TTC549 (cell line): Measurements from ENCODE around the gene GRIK4.
"Not testable (repeated sequence)": the region's sequence is repeated elsewhere in the genome, so short reads cannot be mapped to it uniquely, and the experiment has no call there.

Experiments
- FAIRE-seq: peaks from 2 replicates; lab custom pipeline; 2012; peaks lifted over from hg19 to GRCh38; lab: Jason Lieb, UNC

The GRIK4 gene

GRCh38 chr11:120784566-120785251 lies 273.2 kb downstream of the GRIK4 start:
- no peak for FAIRE-seq

- FAIRE-seq = no peak
Measured at GRCh38 chr11:120785576-120785975, 274.0 kb downstream of the GRIK4 start.

GRCh38 chr11:120786206-120786735 lies 274.7 kb downstream of the GRIK4 start:
- no peak for FAIRE-seq

- FAIRE-seq = not testable (repeated sequence)
Measured at GRCh38 chr11:120787224-120787623, 275.7 kb downstream of the GRIK4 start.

- no peak for FAIRE-seq
Measured at GRCh38 chr11:120789391-120789790, 277.8 kb downstream of the GRIK4 start.

DNA sequence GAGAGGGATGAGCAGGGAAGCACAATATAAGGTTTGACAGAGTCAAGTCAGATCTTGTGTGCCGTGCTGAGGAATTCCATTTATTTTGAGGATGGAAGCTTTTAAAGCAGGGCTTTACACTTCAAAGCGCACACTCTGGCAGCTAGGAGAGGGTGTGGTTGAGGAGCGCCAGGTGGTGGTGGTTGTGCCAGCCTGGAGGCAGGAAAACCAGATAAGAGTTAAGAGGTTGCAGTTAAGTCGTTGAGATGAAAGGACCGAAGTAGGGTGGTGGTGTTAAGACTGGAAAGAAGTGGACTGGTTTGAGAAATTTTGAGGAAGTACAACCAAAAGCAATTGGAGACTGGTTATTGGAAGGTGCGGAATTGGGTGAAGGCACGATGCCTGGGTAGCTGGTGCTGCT lies 280.8 kb downstream of the GRIK4 start:
- FAIRE-seq = no peak

DNA sequence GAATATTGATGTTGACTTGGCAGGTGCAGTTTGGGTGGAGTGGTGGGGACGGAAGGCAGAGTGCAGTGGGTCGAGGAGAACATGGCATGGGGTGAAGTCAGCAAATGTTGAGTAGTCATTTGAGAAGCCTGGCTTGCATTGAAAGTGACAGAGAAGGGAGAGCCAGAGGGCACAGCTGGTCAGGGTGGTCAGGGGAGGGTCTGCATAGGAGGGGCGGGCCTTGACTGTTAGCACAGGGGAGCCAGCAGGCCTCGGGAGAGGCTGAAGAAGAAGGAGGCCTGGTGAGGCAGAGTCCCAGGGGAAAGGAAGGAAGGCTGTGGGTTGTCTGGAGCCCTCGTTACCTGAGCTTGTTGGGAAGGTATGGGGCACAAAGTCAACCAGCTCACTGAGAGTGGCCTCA lies 281.6 kb downstream of the GRIK4 start:
- FAIRE-seq = no peak

DNA sequence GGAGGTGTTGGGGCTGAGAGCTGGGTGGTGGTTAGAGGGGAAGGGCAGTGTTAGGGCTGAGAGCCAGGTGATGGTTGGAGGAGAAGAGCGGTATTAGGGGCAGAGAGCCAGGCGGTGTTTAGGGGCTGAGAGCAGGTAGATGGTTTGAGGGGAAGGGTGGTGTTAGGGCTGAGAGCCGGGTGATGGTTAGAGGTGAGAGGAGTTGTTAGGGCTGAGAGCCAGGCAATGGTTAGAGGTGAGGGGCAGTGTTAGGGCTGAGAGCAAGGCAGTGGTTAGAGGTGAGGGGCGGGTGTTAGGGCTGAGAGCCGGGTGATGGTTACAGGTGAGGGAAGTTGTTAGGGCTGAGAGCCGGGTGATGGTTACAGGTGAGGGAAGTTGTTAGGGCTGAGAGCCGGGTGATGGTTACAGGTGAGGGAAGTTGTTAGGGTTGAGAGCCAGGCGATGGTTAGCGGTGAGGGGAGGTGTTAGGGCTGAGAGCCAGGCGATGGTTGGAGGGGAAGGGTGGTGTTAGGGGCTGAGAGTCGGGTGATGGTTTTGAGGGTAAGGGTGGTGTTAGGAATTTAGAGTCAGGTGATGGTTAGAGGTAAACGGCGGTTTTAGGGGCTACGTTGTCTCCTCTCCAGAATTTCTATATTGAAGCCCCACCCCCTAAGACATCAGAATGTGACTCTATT lies 282.4 kb downstream of the GRIK4 start:
- FAIRE-seq = no peak

DNA sequence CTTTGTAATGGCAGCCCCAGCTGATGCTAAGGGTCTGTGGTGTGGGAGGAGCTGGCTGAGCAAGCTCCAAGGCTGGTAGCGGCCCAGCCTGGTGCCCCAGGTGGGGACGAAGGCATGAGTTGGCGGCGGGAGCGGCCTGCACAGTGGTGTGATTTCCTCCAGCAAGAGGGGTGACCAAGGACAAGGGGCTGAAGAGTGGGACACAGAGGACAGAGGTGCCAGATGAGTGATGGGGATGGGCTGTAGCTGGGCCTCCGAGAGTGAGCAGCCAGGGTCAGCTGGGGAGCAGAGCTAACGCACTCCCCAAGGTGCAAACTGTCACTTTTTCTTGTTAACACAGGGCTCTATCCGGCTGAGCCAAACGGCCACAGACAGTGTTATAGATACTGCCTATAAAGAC lies 283.2 kb downstream of the GRIK4 start:
- FAIRE-seq = no peak

DNA sequence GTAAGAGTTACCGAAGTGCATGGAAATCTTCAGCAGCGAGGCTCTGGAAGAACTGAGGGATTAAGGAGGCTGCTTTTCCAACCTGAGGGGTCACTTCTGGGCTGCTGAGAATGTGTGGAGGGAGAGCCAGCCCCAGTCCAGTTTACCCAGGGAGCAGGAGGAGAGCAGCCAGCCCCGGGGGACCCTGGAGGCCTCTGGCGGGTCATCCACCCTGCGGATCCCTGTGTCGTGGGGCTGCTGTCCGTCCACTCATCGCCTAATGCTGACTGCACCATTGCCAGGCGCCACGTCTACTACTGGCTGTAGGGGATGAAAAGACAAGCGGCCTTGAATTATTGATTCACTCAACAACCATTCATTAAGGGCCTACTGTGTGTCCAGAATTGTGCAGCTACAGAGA lies 283.6 kb downstream of the GRIK4 start:
- no peak for FAIRE-seq

- no peak for FAIRE-seq
Measured at GRCh38 chr11:120797143-120797542, 285.6 kb downstream of the GRIK4 start.

DNA sequence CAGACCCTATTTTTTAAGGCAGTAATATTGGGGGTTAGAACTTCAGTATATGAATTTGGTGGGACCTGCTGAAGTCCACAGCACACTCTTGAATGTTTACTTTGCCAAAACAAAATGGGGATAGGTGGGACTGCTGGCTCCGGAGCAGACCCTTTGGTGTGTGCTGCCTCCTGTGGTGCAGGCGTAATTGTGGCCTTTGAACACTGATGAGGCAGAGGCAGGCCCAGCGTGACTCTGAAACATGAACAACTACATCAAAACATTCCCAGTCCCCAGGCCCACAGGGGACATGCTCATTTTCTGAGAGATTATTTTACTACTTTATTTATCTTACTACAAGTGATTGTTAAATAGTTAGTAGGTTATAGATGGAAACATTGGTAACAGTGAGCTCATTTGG lies 287.3 kb downstream of the GRIK4 start:
- no peak for FAIRE-seq

DNA sequence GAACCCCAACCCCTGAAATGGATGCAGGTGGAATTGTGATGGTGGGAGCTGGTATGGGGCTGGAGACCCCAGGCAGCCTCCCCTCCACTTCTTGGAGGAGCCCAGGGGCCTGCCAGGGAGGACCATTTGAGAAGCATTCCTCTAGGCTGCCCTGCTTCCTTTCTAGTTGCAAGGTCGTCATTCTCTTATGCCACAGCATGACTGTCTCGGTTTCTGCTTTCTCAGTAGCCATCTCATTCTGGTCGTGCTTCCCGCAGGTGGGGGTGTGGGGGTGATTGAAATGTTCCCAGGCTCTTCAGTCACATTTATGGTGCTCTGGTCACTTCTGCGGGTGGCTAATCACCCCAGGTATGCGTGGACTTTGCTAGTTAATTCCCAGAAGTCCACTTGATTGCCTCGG lies 288.7 kb downstream of the GRIK4 start:
- FAIRE-seq = no peak

DNA sequence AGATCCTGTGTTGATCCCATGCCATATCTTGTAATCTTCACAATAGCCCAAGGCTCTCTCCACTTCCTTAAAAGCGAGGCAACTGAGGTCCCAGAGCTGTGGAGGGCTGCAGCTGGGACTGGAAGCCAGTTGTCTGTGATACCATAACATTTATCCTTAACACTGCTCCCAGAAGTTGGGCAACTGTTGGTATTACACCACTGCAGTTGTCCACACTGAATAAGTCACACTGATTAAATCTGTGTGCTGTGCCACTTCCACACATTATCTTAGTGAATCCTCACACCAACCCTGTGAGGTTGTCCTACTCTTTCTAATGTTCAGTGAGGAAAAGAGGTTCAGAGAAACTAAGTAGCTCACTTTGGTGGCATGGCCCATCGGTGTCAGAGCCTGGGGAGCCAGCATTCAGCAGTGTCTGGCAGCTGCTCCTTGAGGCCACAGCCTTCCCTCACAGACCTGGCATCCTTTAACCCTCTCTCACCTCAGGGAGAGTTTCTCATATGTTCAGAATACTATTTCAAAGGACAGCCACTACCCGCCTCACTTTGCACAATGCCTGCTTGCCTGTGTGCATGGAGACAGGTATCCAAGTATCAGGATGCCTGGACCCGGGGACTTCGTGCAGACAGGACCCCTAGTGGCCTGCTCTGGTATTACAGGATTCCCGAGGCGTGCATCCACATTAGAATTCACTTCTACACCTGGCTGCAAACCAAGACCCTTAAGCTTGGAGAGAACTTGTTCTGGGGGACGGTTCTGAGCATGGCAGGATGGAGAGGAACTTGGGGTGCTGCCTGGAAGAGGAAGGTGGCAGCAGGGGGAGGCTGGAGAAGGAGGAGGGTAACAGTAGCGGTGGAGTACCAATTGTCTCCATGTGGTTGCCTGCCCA lies 290.5 kb downstream of the GRIK4 start:
- no peak for FAIRE-seq

- FAIRE-seq = no peak
Measured at GRCh38 chr11:120805960-120806555, 294.5 kb downstream of the GRIK4 start.

DNA sequence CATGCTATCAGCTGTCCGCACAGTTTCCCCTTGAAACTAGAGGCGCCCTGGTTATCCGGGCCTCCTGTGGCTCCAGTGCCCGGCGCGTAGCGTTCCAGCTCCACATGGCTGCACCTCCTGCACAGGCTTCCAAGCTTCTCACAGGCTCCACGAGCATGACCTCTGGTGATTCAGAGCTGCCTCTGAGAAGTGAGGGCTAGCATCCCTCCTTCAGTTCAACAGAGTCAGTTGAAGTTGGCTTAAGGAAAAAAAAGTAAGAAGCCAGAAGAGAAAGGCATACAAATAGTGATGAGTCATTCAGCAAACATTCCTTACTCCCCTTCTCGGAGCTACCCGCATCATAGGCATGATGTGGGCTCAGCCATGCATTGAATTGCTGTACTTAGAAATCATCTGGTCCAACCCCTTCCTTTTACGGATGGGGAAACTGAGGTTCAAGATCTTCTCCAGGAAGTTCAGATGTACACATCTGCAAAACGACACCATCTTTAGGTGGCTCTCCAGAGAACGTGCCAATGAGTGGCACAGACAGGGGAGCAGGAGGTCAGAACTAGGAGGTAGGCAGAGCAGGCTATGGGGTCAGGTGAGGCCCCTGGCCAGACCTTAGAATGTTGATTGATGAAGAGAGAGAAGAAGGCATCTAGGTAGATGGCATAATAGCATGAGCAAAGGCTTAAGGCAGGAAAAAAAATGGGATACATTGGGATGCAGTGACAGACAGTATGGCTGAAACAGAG lies 296.0 kb downstream of the GRIK4 start:
- no peak for FAIRE-seq

DNA sequence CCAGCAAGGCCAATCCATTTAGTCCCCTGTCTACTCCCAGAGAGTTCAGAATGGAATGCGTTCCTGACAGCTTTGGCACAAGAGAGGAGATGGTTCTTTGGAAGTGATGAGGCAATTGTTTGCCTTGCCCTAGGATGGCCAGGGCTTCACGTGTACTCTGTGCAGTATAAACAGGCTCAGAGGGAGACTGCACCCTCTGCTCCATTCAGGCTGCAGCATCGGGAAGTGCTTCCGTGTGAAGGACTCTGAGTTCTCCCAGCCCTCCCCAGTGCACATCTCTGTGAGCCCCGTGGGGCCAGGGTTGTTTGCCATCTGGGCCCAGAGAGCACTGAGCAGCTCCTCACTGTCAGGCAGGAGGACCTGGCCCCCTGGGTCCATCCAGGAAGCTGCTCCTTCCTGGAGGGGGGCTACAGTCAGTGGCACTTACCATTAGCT lies 297.1 kb downstream of the GRIK4 start:
- FAIRE-seq = no peak

DNA sequence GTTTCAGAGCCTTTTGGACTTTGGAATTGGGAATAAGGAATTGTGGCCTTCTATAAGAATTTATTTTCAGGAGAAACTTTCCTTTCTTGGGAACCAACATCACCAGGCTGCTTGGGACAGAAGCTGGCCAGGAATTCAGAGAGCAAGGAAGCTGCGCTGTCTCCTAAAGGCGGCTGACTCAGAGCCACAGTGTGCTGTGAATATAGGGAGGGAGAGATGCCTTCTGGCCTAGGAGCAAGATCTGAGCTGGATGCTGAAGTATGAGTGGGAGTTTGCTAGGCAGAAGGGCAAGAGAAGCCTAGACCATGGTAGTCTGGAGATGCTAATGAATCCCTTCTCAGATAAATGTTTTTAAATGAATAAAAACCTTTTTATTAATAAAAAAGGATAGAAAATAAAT lies 298.7 kb downstream of the GRIK4 start:
- no peak for FAIRE-seq

- no peak for FAIRE-seq
Measured at GRCh38 chr11:120811199-120811598, 299.7 kb downstream of the GRIK4 start.

- FAIRE-seq = no peak
Measured at GRCh38 chr11:120811731-120812130, 300.2 kb downstream of the GRIK4 start.

- FAIRE-seq = no peak
Measured at GRCh38 chr11:120814531-120815318, 303.2 kb downstream of the GRIK4 start.
